ENCODE results near the gene SUB1.

DNA sequence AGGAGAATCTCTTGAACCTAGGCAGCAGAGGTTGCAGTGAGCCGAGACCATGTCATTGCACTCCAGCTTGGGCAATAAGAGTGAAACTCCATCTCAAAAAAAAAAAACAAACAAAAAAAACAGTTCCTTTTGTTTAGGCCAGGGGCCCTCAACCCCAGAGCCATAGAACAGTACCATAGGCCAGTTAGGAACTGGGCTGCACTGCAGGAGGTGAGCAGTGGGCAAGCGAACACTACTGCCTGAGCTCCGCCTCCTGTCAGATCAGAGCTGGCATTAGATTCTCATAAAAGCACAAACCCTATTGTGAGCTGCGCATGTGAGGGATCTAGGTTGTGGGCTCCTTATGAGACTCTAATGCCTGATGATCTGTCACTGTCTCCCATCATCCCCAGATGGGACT, 49.1 kb upstream of the SUB1 start:
- TF ChIP-seq POLR2AphosphoS5 (IDR thresholded peaks at IDR 0.05), result no peak
- TF ChIP-seq, protein P1, sequence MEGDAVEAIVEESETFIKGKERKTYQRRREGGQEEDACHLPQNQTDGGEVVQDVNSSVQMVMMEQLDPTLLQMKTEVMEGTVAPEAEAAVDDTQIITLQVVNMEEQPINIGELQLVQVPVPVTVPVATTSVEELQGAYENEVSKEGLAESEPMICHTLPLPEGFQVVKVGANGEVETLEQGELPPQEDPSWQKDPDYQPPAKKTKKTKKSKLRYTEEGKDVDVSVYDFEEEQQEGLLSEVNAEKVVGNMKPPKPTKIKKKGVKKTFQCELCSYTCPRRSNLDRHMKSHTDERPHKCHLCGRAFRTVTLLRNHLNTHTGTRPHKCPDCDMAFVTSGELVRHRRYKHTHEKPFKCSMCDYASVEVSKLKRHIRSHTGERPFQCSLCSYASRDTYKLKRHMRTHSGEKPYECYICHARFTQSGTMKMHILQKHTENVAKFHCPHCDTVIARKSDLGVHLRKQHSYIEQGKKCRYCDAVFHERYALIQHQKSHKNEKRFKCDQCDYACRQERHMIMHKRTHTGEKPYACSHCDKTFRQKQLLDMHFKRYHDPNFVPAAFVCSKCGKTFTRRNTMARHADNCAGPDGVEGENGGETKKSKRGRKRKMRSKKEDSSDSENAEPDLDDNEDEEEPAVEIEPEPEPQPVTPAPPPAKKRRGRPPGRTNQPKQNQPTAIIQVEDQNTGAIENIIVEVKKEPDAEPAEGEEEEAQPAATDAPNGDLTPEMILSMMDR (IDR thresholded peaks at IDR 0.05), result no peak

Measured in prostate gland (tissue), 2 donors.